Stimulated activated CD8-positive, alpha-beta memory T cell treated with anti-CD3 and anti-CD28 coated beads, Interleukin-4, amount 100 ng/mL, for 48 hours (primary cell): Measurements from ENCODE around the gene PUS1.
"Not testable (repeated sequence)": the region's sequence is repeated elsewhere in the genome, so short reads cannot be mapped to it uniquely, and the experiment has no call there.

Experiments
- DNase-seq: peaks from one replicate; pipeline ENCODE4 v3.0.0-alpha.2; 2020

The PUS1 gene

GRCh38 chr12:131928711-131929580 lies at the start of gene PUS1:
TSS of gene PUS1 (plus strand) at chr12:131929276. CDS start at chr12:131929723, 447 bp downstream.
- peak; percentile 94 for DNase-seq

GRCh38 chr12:131882804-131883520 lies 46.1 kb upstream of the PUS1 start:
- DNase-seq = no peak

GRCh38 chr12:131883521-131883900 lies 45.6 kb upstream of the PUS1 start:
- DNase-seq = no peak

- not testable (repeated sequence) for DNase-seq
Observed at GRCh38 chr12:131885076-131885475, 44.0 kb upstream of the PUS1 start.

GRCh38 chr12:131885543-131886057 lies 43.5 kb upstream of the PUS1 start:
- DNase-seq = no peak

DNA sequence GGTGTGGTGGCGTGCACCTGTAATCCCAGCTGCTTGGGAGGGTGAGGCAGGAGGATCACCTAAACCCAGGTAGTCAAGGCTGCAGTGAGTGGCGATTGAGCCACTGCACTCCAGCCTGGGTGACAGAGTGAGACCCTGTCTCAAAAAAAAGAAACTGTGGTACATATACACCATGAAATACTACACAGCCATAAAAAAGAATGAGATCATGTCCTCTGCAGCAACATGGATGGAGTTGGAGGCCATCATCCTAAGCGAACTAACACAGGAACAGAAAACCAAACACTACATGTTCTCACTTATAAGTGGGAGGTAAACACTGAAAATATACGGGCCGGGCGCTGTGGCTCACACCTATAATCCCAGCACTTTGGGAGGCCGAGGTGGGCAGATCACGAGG lies 37.4 kb upstream of the PUS1 start:
- DNase-seq = not testable (repeated sequence)

GRCh38 chr12:131892711-131893604 lies 36.1 kb upstream of the PUS1 start:
- no peak for DNase-seq

- no peak for DNase-seq
Observed at GRCh38 chr12:131893605-131894312, 35.3 kb upstream of the PUS1 start.

GRCh38 chr12:131894313-131894860 lies 34.7 kb upstream of the PUS1 start, which contains the start of gene ULK1:
TSS of gene ULK1 (plus strand) at chr12:131894622. CDS start at chr12:131895002, 380 bp downstream.
- DNase-seq = peak; percentile 95

DNA sequence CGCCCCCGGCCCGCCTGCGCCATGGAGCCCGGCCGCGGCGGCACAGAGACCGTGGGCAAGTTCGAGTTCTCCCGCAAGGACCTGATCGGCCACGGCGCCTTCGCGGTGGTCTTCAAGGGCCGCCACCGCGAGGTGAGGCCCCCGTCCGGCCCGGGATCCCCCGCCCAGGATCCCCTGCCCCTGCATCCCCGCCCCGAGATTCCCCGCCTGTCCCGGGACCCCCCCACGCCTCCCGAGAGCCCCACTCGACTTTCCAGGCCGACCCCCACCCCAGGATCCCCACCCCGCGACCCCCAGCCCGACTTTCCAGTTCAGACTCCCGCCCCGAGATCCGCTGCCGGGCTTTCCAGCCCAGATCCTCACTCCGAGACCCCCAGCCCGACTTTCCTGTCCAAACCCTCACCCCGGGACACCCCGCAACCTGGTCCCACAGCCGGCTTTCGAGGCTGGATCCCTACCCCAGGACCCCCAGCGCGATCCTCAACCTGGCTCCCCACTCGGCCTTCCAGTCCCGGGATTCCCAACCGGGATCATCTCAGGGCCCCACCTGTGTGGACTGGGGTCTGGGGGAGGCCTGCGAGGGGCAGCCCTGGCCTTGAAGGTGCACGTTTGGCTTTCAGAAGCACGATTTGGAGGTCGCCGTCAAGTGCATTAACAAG lies 34.0 kb upstream of the PUS1 start:
- DNase-seq = peak; percentile 36

DNA sequence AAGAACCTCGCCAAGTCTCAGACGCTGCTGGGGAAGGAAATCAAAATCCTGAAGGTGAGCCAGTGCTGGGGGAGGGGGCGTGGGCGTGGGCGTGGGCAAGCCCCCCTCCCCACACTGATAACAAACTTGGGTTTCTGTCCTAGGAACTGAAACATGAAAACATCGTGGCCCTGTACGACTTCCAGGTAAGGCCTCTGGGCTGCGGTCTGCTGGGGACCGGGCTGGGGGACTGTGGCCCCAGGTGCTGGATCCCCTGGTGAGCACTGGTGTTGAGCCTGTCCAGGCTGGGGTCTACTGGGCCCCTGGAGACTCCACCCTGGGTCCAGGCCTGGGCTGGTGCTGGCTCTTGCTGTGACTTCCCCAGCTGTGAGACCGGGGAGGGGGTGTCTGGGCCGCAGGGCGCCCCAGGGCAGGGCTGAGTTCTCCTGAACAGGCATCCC lies 33.4 kb upstream of the PUS1 start:
- DNase-seq = peak; percentile 29

GRCh38 chr12:131896080-131896810 lies 32.8 kb upstream of the PUS1 start:
- DNase-seq = peak; percentile 79

DNA sequence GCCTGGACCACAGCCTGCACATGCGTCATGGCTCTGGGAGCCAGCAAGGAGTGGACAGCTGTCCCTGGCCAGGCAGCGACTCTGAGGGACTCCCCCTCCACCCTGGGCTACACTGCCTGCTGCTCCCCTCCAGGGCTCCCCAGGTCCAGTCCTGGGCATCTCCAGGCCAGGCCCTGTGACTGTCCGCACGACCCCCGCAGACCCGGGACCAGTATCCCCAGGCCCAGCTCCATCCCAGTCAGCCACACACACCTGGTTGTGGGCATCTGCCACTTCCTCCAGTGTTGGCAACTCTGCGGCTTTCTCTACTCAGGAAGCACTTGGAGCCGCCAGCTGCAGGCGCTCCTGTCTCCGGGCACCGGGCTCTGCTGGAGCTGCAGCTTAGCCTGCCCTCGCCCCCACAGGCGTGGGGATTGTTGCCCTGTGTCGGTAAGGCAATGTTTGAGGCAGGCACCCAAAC lies 32.2 kb upstream of the PUS1 start:
- no peak for DNase-seq

GRCh38 chr12:131897276-131897675 lies 31.8 kb upstream of the PUS1 start:
- no peak for DNase-seq

- DNase-seq = no peak
Observed at GRCh38 chr12:131897875-131898274, 31.2 kb upstream of the PUS1 start.

DNA sequence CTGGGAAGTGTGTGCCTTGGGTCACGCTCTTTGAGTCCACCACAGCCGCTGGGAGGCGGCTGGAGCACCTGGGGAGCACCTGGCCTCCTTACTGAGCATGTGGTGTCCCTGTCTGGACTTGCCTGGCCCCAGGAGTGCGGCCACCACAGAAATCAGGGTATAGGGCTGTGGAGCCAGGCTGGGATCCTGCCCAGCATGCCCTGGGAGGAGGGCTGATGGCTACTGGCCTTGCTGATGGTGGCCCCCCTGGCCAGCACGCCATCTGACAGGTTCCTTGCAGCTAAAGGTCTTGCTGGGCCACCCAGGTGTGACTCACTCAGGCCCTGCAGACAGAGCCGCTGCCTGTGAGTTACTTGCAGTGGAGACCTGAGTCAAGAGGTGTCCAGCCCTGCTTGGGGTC lies 28.7 kb upstream of the PUS1 start:
- DNase-seq = no peak

DNA sequence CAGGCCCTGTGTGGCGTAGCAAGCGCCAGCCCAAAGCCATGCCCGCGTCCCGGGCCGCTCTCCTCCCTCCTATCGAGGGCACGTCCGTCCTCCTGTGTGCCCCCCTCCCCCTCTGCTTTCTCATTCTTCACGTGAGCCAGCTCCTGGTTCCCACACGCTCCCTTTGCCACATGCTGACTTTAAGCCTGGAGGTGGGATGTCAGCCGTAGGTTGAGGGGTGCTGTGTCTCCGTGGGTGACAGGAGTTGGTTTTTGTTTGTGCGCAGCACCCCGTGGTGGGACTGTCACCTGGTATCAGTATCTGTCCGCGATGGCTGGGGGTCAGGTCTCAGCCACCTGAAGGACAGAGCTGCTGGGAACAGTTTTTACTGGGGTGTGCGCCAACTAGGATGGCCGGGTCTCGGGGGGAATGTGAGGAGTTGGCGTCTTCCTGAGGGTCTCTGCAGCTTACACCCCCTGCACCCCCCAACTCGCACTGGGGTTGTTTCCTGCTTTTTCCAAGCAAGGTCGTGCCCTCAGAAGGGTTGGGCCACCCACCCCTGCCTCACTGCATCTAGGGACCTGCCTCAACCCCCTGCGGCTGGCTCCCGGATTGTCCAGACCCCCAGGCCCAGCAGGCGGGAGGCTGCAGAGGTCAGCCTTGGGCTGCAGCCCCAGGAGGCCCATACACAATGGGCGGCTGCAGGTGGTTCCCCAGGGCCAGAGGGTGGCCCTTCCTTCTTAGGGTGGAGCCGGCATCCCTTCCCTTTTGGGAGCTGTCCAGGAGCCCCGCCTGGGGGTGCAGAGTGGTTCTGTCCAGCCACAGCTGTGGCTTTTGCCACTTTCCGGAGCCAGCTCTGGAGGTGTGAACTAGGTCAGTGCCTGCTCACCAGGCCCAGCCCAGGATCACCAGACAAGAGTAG lies 27.4 kb upstream of the PUS1 start:
- no peak for DNase-seq

GRCh38 chr12:131902332-131903241 lies 26.5 kb upstream of the PUS1 start:
- DNase-seq = no peak
